K562 (cell line): ENCODE data around the gene RTN4. TPM values are rescaled to one million over a fixed set of nuclear protein-coding genes. Genes with fewer than 3 reads are reported as not detected.

Source experiments
- polyA plus RNA-seq, 8 experiments: library from polyadenylated mRNA; depleted of rRNA in 4 of 8; stranded (reverse) in 5 of 8; unstranded in 3 of 8; fragments of >200 nt; fragmentation: Nextera tagmentation in 2 of 8; fragmentation: Illumina TruSeq in 1 of 8; extraction: Ambion mirVana in 2 of 8; extraction: Trizol in 1 of 8; gene quantifications; 2 replicates each; pipeline versions ENCODE4 v1.2.1 to v1.2.3, GENCODE V29; 2011 to 2014; ENCODE audit warnings: inconsistent platforms in 1 of 8, missing spikeins in 1 of 8
- total RNA-seq, 7 experiments: library from RNA; depleted of rRNA in 6 of 7; stranded (reverse); fragments of >200 nt in 6 of 7; fragmentation: Illumina TruSeq in 2 of 7; extraction: Trizol in 2 of 7; gene quantifications; 2 replicates each; pipeline versions ENCODE4 v1.2.1 to v1.2.3, GENCODE V29; 2011 to 2021; ENCODE audit warnings: low replicate concordance in 1 of 7
- TF ChIP-seq, protein P1 (sequence below), 2 experiments: fragments of 450-650 bp in 1 of 2; sonication (generic) in 1 of 2; formaldehyde crosslinking in 1 of 2; IDR thresholded peaks; 2 replicates each; pipeline versions ENCODE4 v1.7.1 to v1.9.0; 2016 to 2022; ENCODE audit warnings: inconsistent platforms in 1 of 2, mild to moderate bottlenecking in 1 of 2, missing genetic modification reagents in 1 of 2

RTN4 gene
- total and polyA plus RNA-seq, 9 of the 15 experiments (the other 6 are each of a cell fraction or from before 2014, with no cell fraction given) = 73.0 to 248 (median 116) TPM

DNA sequence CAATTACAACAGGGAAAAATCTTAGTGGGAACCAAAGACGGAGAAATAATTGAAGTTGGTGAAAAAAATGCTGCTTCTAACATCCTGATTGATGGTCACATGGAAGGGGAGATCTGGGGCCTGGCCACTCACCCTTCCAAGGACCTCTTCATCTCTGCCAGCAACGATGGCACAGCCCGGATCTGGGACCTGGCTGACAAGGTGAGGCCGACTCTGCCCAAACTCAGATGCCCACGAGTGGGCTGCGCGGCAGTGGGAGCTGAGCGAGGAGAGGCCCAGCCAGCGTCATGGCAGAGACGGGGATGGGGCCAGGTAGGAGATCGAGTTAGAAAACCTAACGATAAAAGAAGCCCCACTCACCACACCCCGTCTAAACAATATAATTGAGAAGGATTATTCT is 87.7 kb downstream of the RTN4 start (continued):
- TF ChIP-seq, protein P1, sequence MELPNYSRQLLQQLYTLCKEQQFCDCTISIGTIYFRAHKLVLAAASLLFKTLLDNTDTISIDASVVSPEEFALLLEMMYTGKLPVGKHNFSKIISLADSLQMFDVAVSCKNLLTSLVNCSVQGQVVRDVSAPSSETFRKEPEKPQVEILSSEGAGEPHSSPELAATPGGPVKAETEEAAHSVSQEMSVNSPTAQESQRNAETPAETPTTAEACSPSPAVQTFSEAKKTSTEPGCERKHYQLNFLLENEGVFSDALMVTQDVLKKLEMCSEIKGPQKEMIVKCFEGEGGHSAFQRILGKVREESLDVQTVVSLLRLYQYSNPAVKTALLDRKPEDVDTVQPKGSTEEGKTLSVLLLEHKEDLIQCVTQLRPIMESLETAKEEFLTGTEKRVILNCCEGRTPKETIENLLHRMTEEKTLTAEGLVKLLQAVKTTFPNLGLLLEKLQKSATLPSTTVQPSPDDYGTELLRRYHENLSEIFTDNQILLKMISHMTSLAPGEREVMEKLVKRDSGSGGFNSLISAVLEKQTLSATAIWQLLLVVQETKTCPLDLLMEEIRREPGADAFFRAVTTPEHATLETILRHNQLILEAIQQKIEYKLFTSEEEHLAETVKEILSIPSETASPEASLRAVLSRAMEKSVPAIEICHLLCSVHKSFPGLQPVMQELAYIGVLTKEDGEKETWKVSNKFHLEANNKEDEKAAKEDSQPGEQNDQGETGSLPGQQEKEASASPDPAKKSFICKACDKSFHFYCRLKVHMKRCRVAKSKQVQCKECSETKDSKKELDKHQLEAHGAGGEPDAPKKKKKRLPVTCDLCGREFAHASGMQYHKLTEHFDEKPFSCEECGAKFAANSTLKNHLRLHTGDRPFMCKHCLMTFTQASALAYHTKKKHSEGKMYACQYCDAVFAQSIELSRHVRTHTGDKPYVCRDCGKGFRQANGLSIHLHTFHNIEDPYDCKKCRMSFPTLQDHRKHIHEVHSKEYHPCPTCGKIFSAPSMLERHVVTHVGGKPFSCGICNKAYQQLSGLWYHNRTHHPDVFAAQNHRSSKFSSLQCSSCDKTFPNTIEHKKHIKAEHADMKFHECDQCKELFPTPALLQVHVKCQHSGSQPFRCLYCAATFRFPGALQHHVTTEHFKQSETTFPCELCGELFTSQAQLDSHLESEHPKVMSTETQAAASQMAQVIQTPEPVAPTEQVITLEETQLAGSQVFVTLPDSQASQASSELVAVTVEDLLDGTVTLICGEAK (IDR thresholded peaks at IDR 0.05) = no peak
- TF ChIP-seq, protein P1 (CRISPR knock-in tag; IDR thresholded peaks at IDR 0.05) = no peak
